Upper lobe of right lung (tissue), 1 donor: ENCODE measurements around the gene CXCL13. TPM values are rescaled to one million over a fixed set of nuclear protein-coding genes. Genes with fewer than 3 reads are reported as not detected.
"Not testable (repeated sequence)": the region's sequence is repeated elsewhere in the genome, so short reads cannot be mapped to it uniquely, and the experiment has no call there.

Experiments
- ATAC-seq: fragments of 200-7000 bp; cut with Tn5 transposase; one replicate; pipeline ENCODE4 v1.9.1; 2020; ENCODE audit warnings: mild to moderate bottlenecking, moderate library complexity
- DNase-seq: peaks from one replicate; pipeline ENCODE4 v3.0.0-alpha.2; 2020
- H3K27ac ChIP-seq: fragments of 200-600 bp; one replicate; pipeline ENCODE4 v1.8.0; 2022
- H3K27me3 ChIP-seq: fragments of 200-600 bp; one replicate; pipeline ENCODE4 v1.8.0; 2022; ENCODE audit warnings: mild to moderate bottlenecking
- H3K36me3 ChIP-seq: fragments of 200-600 bp; one replicate; pipeline ENCODE4 v1.8.0; 2022
- H3K4me1 ChIP-seq: fragments of 200-600 bp; one replicate; pipeline ENCODE4 v1.8.0; 2022
- H3K4me3 ChIP-seq: fragments of 200-600 bp; one replicate; pipeline ENCODE4 v1.8.0; 2022; ENCODE audit warnings: mild to moderate bottlenecking
- H3K9me3 ChIP-seq: fragments of 200-600 bp; one replicate; pipeline ENCODE4 v1.8.0; 2022
- intact Hi-C: fragments of 100-400 bp; cut with DNase I; formaldehyde crosslinking; loops from one replicate; pipeline ENCODE4 v1.11.0; 2022
- long read RNA-seq: library from polyadenylated mRNA; unstranded; transcript quantifications from one replicate; pipeline ENCODE4 v2.0.0, GENCODE V29; 2021
- total RNA-seq: library from RNA; stranded (reverse); fragmentation: NEBNext Ultra II Directional; extraction: Animal tissue kit (Norgen Biotek cat#: 25700); gene quantifications from one replicate; pipeline ENCODE4 v1.2.1, GENCODE V29; 2021
- TF ChIP-seq, protein P1 (sequence below): fragments of 200-600 bp; IDR thresholded peaks from one replicate; pipeline ENCODE4 v1.8.0; 2022; ENCODE audit warnings: antibody characterized with exemption
- donor health status: DM: no; HTN: yes; CAD: no; lungs with severe emphysema.

Gene CXCL13, protein sequence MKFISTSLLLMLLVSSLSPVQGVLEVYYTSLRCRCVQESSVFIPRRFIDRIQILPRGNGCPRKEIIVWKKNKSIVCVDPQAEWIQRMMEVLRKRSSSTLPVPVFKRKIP
- not detected for total RNA-seq
- long read RNA-seq: 0 reads

DNA sequence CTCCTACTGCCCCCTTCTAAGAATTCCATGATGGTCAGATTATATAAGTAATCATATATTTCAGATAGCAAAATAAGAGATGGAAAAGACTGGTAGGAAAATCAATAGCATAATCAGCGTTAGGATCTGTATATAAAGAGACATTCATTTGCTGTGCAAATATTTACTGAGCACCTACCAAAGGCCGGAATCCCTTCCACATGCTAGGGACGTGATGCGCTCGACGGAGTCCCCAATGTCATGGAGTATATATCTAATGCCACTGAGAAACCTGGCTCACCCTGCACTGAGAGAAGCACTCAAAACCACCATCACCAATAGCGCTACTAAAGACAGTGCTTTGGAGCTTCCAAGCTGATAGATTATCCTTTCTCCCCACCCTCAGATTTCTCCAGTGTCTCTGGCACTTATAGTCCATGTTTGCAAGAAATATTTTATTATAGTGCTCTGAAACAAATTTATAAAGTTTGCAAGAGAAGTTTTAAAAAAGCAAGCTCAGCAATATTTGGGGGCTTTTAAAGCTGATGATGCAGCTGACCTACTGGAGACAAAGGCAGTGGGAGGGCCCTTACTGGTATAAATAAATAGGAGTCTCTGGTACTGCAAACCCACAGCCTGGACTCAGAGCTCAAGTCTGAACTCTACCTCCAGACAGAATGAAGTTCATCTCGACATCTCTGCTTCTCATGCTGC, at the start of gene CXCL13:
Gene CXCL13 (plus strand): TSS at position 611 of the 693 bp plus-strand sequence. CDS start 46 bp downstream, at position 657.
- Histone ChIP-seq H3K27me3 (peaks cover 8% of the 10 kb centered on the region), H3K4me3 (no peak within 1 kb of the TSS), H3K9me3 (no peaks in the 10 kb centered on the region), H3K4me1 (peaks cover 11% of the 10 kb centered on the region), H3K27ac (no peak within 1 kb of the TSS), H3K36me3 (no peaks in the 10 kb centered on the region)
- DNase-seq (no peak), ATAC-seq (no peak)
- intact Hi-C loops: no loop called here
- TF ChIP-seq, protein P1, sequence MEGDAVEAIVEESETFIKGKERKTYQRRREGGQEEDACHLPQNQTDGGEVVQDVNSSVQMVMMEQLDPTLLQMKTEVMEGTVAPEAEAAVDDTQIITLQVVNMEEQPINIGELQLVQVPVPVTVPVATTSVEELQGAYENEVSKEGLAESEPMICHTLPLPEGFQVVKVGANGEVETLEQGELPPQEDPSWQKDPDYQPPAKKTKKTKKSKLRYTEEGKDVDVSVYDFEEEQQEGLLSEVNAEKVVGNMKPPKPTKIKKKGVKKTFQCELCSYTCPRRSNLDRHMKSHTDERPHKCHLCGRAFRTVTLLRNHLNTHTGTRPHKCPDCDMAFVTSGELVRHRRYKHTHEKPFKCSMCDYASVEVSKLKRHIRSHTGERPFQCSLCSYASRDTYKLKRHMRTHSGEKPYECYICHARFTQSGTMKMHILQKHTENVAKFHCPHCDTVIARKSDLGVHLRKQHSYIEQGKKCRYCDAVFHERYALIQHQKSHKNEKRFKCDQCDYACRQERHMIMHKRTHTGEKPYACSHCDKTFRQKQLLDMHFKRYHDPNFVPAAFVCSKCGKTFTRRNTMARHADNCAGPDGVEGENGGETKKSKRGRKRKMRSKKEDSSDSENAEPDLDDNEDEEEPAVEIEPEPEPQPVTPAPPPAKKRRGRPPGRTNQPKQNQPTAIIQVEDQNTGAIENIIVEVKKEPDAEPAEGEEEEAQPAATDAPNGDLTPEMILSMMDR: no peak

DNA sequence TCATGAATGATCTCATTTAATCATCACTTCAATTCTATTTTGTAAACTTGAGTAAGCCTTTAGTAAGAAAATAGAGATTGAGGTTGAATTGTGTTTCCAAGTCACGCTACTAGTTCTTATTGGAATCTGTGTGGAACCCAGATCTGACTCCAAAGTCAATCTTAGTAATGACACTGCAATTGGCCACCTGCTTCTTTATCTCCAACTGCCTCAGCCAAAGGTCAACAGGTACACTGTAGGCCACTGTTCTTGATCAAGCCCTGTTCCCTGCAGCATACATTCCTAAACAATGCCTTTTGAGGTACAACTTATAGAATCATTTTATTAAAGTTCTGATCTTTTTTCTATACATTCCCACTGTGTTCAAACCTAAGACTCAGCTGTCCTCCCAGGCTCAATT, 45.5 kb upstream of the CXCL13 start:
- TF ChIP-seq, protein P1: no peak
- peaks cover 12% of the 10 kb centered on the region for H3K4me1 ChIP-seq
- no peak for ATAC-seq
- no peak overlapping the region for H3K27ac ChIP-seq
- H3K27me3 ChIP-seq: no peaks in the 10 kb centered on the region
- no peaks in the 10 kb centered on the region for H3K36me3 ChIP-seq
- no peak overlapping the region for H3K4me3 ChIP-seq
- no peaks in the 10 kb centered on the region for H3K9me3 ChIP-seq
- DNase-seq: no peak
- intact Hi-C loops: no loop called here

DNA sequence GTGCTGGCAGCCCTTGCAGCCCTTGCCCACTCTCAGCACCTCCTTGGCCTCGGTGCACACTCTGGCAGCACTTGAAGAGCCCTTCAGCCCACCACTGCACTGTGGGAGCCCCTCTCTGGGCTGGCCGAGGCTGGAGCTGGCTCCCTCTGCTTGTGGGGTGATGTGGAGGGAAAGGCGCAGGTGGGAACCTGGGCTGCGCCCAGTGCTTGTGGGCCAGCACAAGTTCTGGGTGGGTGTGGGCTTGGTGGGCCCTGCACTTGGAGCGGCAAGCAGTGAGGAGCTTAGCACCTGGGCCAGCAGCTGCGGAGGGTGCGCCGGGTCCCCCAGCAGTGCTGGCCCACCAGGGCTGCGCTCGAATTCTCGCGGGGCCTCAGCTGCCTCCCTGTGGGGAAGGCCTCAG, 43.9 kb upstream of the CXCL13 start:
- peaks cover 12% of the 10 kb centered on the region for H3K4me1 ChIP-seq
- ATAC-seq, intact Hi-C loops, H3K4me3 ChIP-seq, H3K9me3 ChIP-seq, DNase-seq, H3K27me3 ChIP-seq, H3K36me3 ChIP-seq, H3K27ac ChIP-seq: not testable (repeated sequence)

DNA sequence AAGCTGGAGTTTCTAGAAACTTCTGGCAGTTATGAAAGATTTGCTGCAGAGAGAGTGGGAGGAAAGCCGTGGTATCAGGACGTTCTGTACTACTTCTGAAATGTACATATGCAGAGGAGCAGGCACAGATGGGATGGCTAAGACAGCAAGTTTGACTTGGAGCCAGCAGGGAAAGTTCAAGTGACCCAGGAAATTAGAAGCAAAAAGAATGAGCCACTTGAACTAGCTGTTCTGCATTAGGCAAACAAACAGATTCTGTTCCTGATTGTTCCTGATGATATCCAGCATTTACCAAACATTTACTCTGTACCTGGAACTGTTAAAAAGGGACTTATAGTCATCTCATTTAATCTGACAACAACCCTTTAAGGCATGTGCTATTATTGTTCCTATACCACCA, 41.4 kb upstream of the CXCL13 start:
- H3K4me1 ChIP-seq: peaks cover 12% of the 10 kb centered on the region
- no peaks in the 10 kb centered on the region for H3K27me3 ChIP-seq
- DNase-seq (no peak), ATAC-seq (peak; percentile 91)
- H3K4me3 ChIP-seq: no peak overlapping the region
- intact Hi-C loops: no loop called here
- H3K27ac ChIP-seq: peak overlapping the region; percentile 74
- TF ChIP-seq, protein P1: no peak
- no peaks in the 10 kb centered on the region for H3K36me3 ChIP-seq
- H3K9me3 ChIP-seq: no peaks in the 10 kb centered on the region

DNA sequence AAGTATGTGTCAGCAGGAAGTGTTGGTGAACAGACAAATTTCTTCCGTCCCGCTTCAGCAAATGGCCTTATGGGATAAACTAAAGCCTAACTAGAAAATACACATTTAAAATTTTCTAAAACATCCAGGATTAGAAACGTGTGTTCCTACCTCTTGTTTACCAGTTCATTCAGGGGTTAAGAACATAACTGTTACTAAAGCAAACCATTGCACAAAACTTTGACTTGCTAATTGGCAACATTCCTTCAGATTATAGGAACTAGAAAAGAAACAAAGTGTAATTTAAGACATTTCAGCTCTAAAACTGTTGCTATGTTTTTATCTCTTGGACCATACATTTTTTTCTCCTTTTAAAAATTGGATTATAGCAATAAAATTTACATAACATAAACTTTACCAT, 39.5 kb upstream of the CXCL13 start:
- Histone ChIP-seq H3K27me3 (no peaks in the 10 kb centered on the region), H3K4me3 (no peak overlapping the region), H3K4me1 (peaks cover 12% of the 10 kb centered on the region), H3K27ac (no peak overlapping the region), H3K9me3 (no peaks in the 10 kb centered on the region), H3K36me3 (no peaks in the 10 kb centered on the region)
- TF ChIP-seq, protein P1: no peak
- ATAC-seq (no peak), DNase-seq (no peak)
- intact Hi-C loops: no loop called here

DNA sequence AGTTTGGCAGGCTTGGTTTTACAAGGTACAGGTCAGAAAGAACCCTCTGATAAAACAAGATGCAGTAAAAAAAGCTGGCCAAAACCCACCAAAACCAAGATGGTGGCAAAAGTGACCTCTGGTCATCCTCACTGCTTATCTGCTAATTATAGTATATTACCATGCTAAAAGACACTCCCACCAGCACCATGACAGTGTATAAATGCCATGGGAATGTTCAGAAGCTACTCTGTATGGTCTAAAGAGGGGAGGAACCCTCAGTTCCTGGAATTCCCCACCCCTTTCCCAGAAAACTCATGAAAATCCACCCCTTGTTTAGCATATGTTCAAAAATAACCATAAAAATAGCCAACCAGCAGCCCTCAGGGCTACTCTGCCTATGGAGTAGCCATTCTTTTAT, 38.1 kb upstream of the CXCL13 start:
- Histone ChIP-seq H3K4me3 (no peak overlapping the region), H3K27me3 (no peaks in the 10 kb centered on the region), H3K36me3 (no peaks in the 10 kb centered on the region), H3K27ac (no peak overlapping the region), H3K9me3 (no peaks in the 10 kb centered on the region), H3K4me1 (peaks cover 12% of the 10 kb centered on the region)
- ATAC-seq (no peak), DNase-seq (no peak)
- intact Hi-C loops: no loop called here
- TF ChIP-seq, protein P1: no peak

DNA sequence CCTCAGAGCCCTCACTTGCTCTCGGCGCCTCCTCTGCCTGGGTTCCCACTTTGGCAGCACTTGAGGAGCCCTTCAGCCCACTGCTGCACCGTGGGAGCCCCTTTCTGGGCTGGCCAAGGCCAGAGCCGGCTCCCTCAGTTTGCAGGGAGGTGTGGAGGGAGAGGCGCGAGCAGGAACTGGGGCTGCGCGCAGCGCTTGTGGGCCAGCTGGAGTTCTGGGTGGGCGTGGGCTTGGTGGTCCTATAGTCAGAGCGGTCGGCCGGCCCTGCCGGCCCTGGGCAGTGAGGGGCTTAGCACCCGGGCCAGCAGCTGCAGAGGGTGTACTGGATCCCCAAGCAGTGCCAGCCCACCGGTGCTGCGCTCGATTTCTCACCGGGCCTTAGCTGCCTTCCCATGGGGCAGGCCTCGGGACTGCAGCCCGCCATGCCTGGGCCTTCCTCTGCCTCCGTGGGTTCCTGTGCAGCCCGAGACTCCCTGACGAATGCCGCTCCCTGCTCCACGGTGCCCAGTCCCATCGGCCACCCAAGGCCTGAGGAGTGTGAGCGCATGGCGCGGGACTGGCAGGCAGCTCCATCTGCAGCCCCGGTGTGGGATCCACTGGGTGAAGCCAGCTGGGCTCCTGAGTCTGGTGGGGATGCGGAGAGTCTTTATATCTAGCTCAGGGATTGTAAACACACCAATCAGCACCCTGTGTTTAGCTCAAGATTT, 35.0 kb upstream of the CXCL13 start:
- H3K4me3 ChIP-seq, DNase-seq, H3K9me3 ChIP-seq, intact Hi-C loops, ATAC-seq, H3K27me3 ChIP-seq, H3K4me1 ChIP-seq, H3K36me3 ChIP-seq, H3K27ac ChIP-seq: not testable (repeated sequence)
